Erythroblast (primary cell): ENCODE measurements around the gene MTO1.

Experiments
- GATA1 ChIP-seq: IDR thresholded peaks from 2 replicates; pipeline ENCODE4 v1.6.1; 2011; ENCODE audit warnings: low read depth, mild to moderate bottlenecking, control low read depth, low read length, moderate library complexity
- POLR2A ChIP-seq: IDR thresholded peaks from 2 replicates; pipeline ENCODE4 v1.6.1; 2011; ENCODE audit warnings: mild to moderate bottlenecking, low read length

GRCh38 chr6:73542891-73543290 is 81.4 kb downstream of the MTO1 start:
- TF ChIP-seq POLR2A (no peak), GATA1 (no peak)
